ENCODE results near the gene CUBN.

Gene CUBN

GRCh38 chr10:17062955-17063484 lies 66.6 kb downstream of the CUBN start:
- DNase-seq (ENCODE audit: insufficient read length, low spot score) = peak; percentile 36
- peak; percentile 100 for FAIRE-seq
- TF ChIP-seq POLR2A (IDR thresholded peaks at IDR 0.05; ENCODE audit: low read depth, low read length) = no peak

- FAIRE-seq = no peak
- DNase-seq (ENCODE audit: insufficient read length, low spot score) = no peak
- no peak for TF ChIP-seq POLR2A (IDR thresholded peaks at IDR 0.05; ENCODE audit: low read depth, low read length)
Measured at GRCh38 chr10:17062493-17062892, 67.1 kb downstream of the CUBN start.

GRCh38 chr10:17062009-17062408 lies 67.6 kb downstream of the CUBN start:
- peak; percentile 86 for FAIRE-seq
- TF ChIP-seq POLR2A (IDR thresholded peaks at IDR 0.05; ENCODE audit: low read depth, low read length) = no peak
- DNase-seq (ENCODE audit: insufficient read length, low spot score) = no peak

GRCh38 chr10:17061418-17061817 lies 68.2 kb downstream of the CUBN start:
- no peak for DNase-seq (ENCODE audit: insufficient read length, low spot score)
- peak; percentile 57 for FAIRE-seq
- TF ChIP-seq POLR2A (IDR thresholded peaks at IDR 0.05; ENCODE audit: low read depth, low read length) = no peak

GRCh38 chr10:17060289-17060688 lies 69.3 kb downstream of the CUBN start:
- DNase-seq (ENCODE audit: insufficient read length, low spot score) (no peak), FAIRE-seq (no peak)
- no peak for TF ChIP-seq POLR2A (IDR thresholded peaks at IDR 0.05; ENCODE audit: low read depth, low read length)

GRCh38 chr10:17059197-17059688 lies 70.4 kb downstream of the CUBN start:
- peak; percentile 26 for DNase-seq (ENCODE audit: insufficient read length, low spot score)
- FAIRE-seq = peak; percentile 98

GRCh38 chr10:17058093-17058492 lies 71.5 kb downstream of the CUBN start:
- no peak for FAIRE-seq

More at GRCh38 chr10:17059197-17059688, 70.4 kb downstream of the CUBN start:
- no peak for TF ChIP-seq POLR2A (IDR thresholded peaks at IDR 0.05; ENCODE audit: low read depth, low read length)

GRCh38 chr10:17056781-17057428 lies 72.7 kb downstream of the CUBN start:
- peak; percentile 69 for FAIRE-seq
- DNase-seq (ENCODE audit: insufficient read length, low spot score) = no peak
- no peak for TF ChIP-seq POLR2A (IDR thresholded peaks at IDR 0.05; ENCODE audit: low read depth, low read length)

More at GRCh38 chr10:17058093-17058492, 71.5 kb downstream of the CUBN start:
- no peak for DNase-seq (ENCODE audit: insufficient read length, low spot score)
- TF ChIP-seq POLR2A (IDR thresholded peaks at IDR 0.05; ENCODE audit: low read depth, low read length) = no peak

GRCh38 chr10:17053513-17053912 lies 76.1 kb downstream of the CUBN start:
- no peak for TF ChIP-seq POLR2A (IDR thresholded peaks at IDR 0.05; ENCODE audit: low read depth, low read length)
- no peak for DNase-seq (ENCODE audit: insufficient read length, low spot score)
- no peak for FAIRE-seq

GRCh38 chr10:17053061-17053460 lies 76.5 kb downstream of the CUBN start:
- DNase-seq (ENCODE audit: insufficient read length, low spot score) (no peak), FAIRE-seq (no peak)
- no peak for TF ChIP-seq POLR2A (IDR thresholded peaks at IDR 0.05; ENCODE audit: low read depth, low read length)

GRCh38 chr10:17051851-17052250 lies 77.8 kb downstream of the CUBN start:
- no peak for DNase-seq (ENCODE audit: insufficient read length, low spot score)
- no peak for FAIRE-seq
- no peak for TF ChIP-seq POLR2A (IDR thresholded peaks at IDR 0.05; ENCODE audit: low read depth, low read length)

- FAIRE-seq (peak; percentile 74), DNase-seq (ENCODE audit: insufficient read length, low spot score) (no peak)
- no peak for TF ChIP-seq POLR2A (IDR thresholded peaks at IDR 0.05; ENCODE audit: low read depth, low read length)
Measured at GRCh38 chr10:17049195-17049594, 80.4 kb downstream of the CUBN start.

- TF ChIP-seq POLR2A (IDR thresholded peaks at IDR 0.05; ENCODE audit: low read depth, low read length) = no peak
- DNase-seq (ENCODE audit: insufficient read length, low spot score) = no peak
- FAIRE-seq = no peak
Measured at GRCh38 chr10:17047908-17048307, 81.7 kb downstream of the CUBN start.

- DNase-seq (ENCODE audit: insufficient read length, low spot score) (no peak), FAIRE-seq (no peak)
- no peak for TF ChIP-seq POLR2A (IDR thresholded peaks at IDR 0.05; ENCODE audit: low read depth, low read length)
Measured at GRCh38 chr10:17046989-17047388, 82.6 kb downstream of the CUBN start.

GRCh38 chr10:17043586-17043985 lies 86.0 kb downstream of the CUBN start:
- TF ChIP-seq POLR2A (IDR thresholded peaks at IDR 0.05; ENCODE audit: low read depth, low read length) = no peak
- peak; percentile 71 for FAIRE-seq
- no peak for DNase-seq (ENCODE audit: insufficient read length, low spot score)

Data from H54 (cell line).